SIG-M5 treated with dmso at 0.1 percent for 504 hours (cell line): Measurements from ENCODE around the gene ZNF22.
A peak's percentile ranks its signal among the peaks of the same experiment; 100 is the strongest.

Experiments used
- DNase-seq: peaks from one replicate; lab custom pipeline; 2025; ENCODE audit not compliant: unreplicated experiment; lab: John Stamatoyannopoulos, UW

ZNF22 gene

DNA sequence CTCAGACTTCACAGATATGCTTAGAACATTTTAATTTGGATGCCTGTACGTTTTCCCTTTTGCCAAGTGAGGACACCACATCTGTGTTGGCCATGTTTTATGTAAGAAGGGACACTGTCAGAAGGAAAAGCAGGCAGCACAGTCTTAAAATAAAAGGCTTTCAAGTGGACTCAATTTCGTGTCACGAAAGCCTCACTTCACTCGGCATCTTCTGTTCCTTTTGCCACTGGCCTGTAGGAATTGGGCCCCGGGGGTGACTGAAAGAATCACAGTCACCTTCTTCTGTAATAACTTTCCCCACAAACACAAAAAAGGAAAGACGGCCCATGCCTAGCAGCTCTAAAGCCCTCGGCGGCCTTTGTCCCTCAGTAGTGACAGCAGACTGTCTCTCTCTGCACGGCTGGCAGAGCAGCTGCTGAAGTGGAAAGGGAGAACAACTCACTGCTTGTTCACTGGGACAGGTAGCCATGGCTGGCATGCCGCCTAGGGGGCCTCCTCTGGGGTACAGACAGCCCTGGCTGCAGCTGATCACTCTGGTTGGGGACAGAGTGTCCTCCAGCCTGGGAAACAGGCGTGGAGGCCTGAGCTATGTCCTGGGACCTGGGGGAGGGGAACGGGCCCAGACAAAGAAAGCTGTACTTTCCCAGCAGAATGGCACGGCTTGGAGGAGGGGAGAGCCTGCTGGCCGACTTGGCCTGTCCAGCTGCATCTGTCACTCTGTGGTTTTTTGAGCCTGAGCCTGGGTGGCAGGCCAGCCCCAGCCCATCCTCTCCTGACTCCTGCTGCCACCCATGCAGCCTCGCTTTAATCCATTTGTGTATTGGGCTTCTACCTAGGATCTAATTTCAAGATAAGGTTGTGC is 36.7 kb upstream of the ZNF22 start:
- no peak for DNase-seq

DNA sequence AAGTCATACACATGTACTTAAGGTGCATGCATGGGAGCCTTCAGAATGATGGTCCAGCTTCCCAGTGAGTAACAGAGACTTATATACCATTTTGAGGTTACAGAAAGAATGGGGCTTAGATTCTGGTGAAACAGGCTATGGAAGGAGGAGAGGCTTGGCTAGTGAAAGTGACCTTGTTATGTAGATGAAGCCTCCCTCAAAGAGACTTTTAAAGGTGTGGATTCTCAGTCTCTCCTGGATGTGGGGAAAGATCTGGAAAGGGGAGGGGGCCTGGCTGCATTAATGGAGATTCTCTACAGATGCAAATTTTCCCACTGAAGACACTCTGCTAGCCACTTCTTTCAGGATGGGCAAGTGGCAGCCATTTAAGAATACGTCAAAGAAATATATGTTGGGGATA is 35.6 kb upstream of the ZNF22 start:
- no peak for DNase-seq

DNA sequence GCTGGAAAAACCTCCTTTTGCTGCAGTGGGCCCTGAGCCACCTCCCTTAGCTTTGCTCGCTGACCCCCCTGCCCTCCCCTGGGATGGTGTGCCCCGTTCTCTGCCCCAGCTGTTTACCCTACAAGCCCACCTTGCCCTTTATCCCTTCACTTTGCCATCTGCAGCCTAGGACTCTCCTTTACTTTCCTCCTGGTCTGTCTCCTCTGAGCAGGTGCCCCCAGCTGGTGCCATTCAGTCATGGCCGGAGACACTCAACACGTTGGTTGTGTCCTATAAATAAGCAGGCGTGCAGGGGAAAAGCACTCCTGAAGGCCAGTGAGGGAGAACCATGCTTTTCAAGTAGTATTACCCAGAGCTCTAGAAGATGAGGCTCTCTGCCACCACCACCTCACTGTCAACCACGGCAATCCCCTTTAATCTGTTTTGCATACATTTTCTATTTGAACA is 35.0 kb upstream of the ZNF22 start:
- no peak for DNase-seq

GRCh38 chr10:44966129-44966815 is 34.5 kb upstream of the ZNF22 start:
- DNase-seq: no peak

DNA sequence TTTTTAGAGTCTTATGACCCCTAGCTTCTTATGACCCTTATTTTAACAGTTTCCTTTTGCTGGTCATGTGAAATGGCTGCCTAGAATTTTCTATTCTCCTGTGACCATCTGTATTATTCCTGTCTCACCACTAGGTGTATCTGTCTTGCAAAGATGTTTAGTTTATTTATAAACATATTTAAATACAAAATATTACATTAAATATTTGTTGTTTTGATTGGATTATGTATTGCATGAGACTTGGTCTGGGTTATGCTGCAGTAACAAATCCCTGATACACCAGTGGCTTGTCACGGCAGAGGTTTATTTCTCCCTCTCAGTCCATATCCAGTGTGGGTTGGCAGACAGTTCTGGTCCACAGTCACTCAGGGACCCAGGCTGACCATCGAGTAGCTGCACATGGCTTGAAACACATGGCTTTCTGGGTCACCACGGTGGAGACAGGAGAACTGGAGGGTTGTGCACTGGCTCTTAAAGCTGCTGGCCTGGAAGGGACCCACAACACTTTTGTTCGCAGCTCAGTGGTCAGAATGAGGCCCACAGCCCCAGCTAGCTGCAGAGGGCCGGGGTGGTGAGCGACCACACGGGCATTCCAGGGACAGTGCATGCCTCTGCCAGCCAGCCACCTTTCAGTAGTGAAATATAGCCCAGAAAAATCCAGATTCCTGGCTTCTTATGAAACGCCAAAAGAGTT is 33.8 kb upstream of the ZNF22 start:
- no peak for DNase-seq

DNA sequence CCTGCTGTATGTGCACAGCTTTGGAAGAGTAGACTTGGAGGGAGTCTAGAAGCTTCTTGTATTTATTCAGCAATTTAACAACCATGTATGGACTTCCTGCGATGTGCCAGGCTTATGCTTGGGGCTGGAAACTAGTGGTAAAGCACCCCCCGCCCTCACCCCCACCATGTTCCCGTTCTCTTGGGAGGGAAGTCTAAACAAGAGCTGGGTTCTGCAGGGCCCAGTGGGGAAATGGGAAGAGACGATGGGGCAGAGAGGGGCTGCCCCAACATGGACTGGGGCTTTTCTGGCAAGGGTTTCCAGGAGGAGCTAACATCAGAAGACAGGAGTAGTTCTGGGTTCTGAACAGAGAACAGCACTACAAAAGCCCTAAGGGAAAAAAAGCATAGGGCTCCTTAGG is 33.1 kb upstream of the ZNF22 start:
- DNase-seq: peak; percentile 65

- DNase-seq: peak; percentile 96
Measured at GRCh38 chr10:44968091-44968490, 32.6 kb upstream of the ZNF22 start.

GRCh38 chr10:44968500-44969400 is 32.0 kb upstream of the ZNF22 start:
- DNase-seq: peak; percentile 78

GRCh38 chr10:44969854-44970253 is 30.9 kb upstream of the ZNF22 start:
- DNase-seq: no peak

- no peak for DNase-seq
Measured at GRCh38 chr10:44970812-44971395, 29.8 kb upstream of the ZNF22 start.

GRCh38 chr10:44971434-44971833 is 29.3 kb upstream of the ZNF22 start:
- DNase-seq: no peak

GRCh38 chr10:44971935-44972757 is 28.6 kb upstream of the ZNF22 start:
- DNase-seq: no peak

- no peak for DNase-seq
Measured at GRCh38 chr10:44972874-44973306, 27.8 kb upstream of the ZNF22 start.

DNA sequence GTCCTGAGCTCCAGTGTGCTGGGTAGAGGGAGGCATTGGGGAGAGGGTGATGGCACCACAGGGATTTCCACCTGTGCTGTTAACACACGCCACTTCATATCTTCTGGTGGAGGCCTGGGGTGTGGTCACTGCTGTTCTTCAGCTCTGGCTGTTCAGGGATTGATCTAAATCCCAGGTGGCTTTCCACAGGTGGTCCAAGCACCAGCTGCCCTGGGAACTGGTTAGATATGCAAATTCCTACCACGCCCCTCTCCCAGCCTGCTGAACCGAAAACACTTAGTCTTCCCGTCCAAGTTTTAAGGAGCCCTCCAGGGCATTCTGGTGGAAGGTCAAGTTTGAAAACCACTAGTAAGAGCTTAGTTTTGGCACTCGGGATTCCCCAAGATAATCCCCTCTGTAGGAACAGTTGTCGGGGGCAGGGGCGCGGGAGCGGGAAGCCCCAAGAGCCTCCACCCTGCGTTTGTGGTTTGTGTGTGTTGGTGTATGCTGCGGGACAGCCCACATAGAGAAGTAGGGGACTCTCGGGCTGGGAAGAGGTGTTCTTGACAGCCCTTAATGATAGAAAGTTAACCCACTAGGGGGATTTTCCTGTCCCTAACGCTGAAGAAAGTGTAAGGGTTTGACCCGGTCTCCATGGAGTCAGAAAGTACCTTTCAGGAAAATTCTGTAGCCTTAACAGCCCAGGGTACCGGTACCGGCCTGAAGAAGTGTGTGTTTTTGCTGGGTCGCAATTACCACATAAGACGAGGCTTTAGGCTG is 27.2 kb upstream of the ZNF22 start:
- no peak for DNase-seq

GRCh38 chr10:44974082-44974627 is 26.6 kb upstream of the ZNF22 start:
- DNase-seq: no peak

DNA sequence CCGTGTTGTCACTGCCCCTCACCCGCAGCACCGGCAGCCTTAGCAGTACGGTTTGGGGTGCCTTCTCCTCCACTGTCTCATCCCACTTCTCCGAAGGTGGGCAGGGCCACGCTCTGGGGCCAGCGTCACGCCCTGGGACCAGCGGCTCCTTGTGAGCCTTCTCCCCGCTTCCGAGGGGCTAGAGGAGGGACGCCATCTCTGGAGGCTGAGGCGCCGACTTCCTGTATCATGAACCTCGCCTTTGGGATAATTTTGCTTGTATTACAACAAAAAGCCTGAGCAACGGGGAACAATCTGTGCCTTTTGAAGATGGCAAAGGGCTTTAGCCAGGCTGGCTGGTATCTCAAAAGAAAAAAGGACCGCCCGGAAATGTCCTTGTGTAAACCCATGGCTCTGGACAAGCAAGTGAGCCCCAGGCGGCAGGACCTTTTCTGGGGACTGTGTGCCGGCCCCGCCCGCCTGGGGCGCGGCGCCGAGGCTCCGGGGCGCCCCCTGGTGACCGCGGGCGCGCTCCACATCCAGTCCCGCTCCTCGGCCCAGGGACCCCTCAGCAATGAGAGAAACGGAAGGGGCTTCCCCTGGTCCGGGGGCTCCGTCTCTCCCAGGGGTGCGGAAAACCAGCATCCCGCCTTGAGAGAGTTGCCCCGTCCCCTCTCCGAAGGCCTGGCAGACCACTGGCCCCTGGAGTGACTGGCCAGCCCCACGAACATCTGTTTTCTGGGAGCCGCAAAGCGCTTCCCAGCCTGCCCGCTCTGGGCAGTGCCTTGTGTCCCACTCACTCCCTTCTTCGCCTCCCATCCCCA is 25.9 kb upstream of the ZNF22 start:
- peak; percentile 58 for DNase-seq

GRCh38 chr10:44975431-44976331 is 25.0 kb upstream of the ZNF22 start:
- no peak for DNase-seq
